Stimulated activated CD4-positive, alpha-beta T cell treated with anti-CD3 and anti-CD28 coated beads, TNF-alpha, amount 100 ng/mL, for 4 hours (primary cell): Measurements from ENCODE around the gene SBK2.
"Not testable (repeated sequence)": the region's sequence is repeated elsewhere in the genome, so short reads cannot be mapped to it uniquely, and the experiment has no call there.

ENCODE experiments used
- DNase-seq, 3 experiments: peaks; one replicate each; pipeline ENCODE4 v3.0.0-alpha.2; 2020; ENCODE audit warnings: low read depth in 3 of 3

SBK2 gene

DNA sequence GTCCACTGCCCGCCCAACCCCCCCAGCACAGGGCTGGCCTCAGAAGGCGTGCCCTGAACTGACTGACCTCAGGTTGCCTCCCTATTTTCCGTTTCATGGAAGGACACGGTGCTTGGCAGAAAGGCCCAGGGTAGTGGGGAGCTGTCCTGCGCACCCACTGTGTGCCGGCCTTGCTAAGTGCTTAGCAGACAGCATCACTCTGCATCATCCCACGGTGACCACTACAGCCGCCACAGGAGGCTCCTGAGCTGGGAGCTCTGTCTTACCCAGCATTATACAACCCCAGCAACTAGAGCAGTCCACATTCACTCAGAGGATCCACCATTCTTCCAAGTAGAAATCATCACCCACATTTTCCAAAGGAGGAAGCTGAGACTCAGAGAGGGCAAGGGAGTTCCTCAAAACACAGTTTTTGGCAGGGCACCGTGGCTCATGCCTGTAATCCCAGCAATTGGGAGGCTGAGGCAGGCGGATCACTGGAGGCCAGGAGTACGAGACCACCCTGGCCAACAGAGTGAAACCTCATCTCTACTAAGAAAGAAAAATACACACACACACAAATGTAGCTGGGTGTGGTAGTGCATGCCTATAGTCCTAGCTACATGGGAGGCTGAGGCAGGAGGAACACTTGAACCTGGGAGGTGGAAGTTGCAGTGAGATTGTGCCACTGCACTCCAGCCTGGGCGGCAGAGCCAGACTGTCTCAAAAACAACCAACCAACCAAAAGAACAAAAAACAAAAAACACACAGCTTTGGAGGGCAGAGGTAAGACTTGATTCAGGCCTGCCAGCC, 1.6 kb downstream of the SBK2 start:
- DNase-seq = no peak

DNA sequence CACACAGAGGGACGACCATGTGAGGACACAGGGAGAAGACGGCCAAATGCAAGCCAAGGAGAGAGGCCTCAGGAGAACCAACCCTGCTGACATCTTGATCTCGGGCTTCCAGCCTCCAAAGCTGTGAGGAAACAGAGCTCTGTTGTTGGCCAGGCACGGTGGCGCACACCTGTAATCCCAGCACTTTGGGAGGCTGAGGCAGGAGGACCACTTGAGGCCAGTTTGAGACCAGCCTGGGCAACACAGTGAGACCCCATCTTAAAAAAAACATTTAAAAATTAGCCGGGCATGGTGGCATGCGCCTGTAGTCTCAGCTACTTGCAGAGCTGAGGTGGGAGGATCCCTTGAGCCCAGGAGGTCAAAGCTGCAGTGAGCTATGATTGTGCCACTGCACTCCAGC, 2.7 kb downstream of the SBK2 start:
- DNase-seq = not testable (repeated sequence)

DNA sequence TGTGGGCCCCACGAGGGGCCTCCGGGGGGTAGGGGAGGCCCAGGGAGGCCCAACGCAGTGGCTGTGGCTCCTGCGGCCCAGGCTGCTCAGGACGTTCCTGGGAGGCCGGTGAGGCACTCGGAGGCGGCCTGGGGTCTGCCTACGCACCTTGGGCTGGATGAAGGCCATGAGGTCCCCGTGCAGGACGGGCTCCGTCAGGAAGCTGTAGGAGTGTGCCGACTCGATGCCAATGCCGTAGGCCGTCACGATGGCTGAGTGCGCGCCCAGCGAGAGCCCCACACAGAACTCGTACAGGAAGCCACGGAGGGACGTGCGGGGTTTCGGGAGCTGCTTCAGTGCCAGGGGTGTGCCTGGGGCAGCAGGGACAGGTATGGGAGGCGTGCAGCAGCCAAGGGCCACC, 5.9 kb downstream of the SBK2 start:
- no peak for DNase-seq

GRCh38 chr19:55529636-55530234, 7.2 kb downstream of the SBK2 start:
- DNase-seq = no peak

GRCh38 chr19:55528030-55528803, 8.7 kb downstream of the SBK2 start:
- no peak for DNase-seq

DNA sequence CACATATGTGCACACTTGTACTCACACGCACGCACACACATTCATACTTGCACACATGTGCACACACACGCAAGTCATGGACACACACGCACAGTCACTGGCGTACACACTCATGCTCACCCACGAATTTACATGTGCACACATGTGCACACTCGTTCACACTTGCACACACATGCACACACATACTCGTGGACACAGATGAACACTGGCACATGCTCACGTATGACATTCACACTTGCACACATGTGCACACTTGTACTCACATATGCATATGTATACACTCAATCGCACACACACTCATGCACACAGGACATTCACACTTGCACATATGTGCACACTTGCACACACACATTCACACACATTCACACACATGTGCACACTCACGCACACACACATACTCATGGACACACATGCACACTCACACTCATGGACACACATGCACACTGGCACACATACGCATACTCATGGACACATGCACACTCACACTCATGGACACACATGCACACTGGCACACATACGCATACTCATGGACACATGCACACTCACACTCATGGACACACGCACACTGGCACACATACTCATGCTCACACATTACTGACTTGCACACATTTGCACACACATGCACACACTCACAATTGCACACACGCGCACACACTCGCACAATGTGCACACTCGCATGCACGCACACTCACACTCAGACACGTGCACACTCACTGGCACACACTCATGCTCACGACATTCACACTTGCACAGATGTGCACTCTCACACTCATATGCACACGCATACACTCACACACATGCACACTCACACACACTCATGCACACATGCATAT, 9.5 kb downstream of the SBK2 start:
- no peak for DNase-seq

DNA sequence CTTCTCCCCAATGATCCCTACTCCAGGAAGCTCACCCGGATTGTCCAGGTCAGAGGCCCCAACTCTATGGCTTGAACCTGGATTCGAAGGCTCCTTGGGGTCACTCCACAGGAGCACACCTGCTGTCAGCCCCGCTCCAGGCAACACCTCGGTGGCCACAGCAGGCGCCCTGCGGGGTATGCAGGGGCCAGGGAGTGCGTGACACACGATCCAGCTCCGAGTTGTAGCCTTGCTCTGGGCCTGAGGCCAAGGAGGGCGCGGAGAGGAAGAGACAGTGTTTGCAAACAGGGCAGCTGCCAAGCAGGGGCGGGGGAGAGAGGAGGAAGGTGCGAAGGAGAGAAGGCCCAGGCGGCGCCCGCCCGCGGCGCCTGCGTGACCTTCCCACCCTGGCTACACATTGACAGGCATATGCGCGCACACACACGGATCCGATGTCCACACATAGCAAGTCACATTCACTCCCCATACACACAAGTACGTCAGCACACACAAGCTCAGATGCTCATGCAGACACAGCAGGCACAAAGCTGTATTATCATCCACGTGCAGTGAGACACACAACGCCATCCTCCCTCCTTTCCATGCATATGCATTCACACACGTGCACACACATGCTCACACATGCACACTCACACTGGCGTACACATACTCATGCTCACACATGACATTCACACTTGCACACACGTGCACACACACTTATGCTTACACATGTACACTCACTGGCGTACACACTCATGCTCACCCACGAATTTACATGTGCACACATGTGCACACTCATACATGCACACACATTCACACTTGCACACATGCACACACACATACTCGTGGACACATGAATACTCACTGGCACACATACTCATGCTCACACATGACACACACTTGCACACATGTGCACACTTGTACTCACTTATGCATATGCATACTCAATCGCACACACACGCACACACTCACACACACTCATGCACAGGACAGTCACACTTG, 10.4 kb downstream of the SBK2 start:
- no peak for DNase-seq

DNA sequence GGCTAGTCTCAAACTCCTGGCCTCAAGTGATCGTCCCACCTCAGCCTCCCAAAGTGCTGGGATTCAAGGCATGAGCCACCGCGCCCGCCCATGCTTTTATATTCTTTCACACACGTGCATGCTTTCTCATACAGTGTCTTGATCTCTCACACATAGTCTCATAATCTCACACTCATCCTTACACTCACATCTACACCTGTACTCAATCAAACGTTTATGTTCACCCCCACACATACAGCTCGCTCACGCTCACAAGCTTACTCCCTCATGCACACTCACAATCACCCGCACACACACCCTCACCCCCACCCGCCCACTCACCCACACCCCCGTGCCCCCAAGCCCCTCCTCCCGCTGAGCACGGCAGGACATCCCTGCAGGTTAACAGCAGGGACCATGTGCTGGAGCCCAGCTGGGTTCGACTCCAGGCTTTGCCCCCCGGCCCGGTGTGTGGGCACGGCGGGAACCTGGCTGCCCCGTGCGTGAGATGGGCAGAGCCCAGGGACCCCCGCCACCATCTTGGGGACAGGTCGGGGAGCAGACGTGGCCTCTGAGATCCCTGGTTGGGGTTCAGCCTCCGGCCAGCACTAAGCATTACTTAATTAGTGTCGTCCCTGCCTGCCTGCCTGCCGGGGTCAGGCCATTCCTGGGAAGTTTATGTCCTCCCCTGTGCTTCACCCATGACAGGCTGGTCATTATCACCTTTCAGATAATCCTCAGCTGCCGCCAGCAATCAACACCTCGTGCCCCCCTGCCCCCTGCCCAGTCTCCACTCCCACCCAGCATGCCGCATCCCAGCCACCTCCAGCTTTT, 11.4 kb downstream of the SBK2 start:
- DNase-seq = no peak

GRCh38 chr19:55520691-55521292, 16.1 kb downstream of the SBK2 start:
- no peak for DNase-seq

GRCh38 chr19:55519451-55520311, 17.3 kb downstream of the SBK2 start:
- DNase-seq = no peak

DNA sequence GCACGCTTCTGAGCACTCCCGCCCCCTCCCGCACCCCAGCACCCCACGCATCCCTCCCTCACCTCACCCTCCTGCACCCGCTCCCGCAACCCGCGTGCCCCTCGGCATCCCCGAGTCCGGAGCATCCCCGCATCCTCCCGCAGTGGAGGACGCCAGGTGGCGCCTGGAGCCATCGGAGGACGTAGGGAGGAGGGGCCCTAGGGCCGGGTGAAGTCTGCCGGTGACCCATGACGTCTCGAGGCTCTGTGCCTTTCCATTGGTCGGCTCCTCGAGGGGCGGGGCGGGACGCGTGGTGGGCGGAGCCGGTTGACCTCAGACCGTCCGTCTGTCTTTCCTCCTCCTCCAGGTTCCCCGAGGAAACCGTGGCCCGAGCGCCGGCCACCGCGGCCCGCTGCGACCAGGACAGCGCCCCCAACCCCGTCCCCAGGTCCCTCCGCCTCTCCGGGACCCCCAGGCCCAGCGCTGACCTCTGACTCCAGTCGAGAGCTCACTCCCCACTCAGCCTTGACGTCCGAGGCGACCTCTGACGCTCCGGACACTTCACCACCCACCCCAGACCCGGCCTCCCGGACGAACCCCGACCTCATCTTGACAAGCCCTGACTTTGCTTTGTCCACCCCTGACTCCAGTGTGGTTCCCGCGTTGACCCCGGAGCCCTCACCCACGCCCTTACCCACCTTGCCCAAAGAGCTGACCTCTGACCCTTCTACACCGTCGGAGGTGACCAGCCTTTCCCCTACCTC, 19.9 kb downstream of the SBK2 start:
- peak; percentile 83 to 86 (median 83) for DNase-seq

GRCh38 chr19:55508120-55508519, 28.8 kb downstream of the SBK2 start:
- DNase-seq = no peak

- DNase-seq = no peak
Measured at GRCh38 chr19:55504981-55505380, 32.0 kb downstream of the SBK2 start.

- DNase-seq = no peak
Measured at GRCh38 chr19:55504252-55504603, 32.7 kb downstream of the SBK2 start.

DNA sequence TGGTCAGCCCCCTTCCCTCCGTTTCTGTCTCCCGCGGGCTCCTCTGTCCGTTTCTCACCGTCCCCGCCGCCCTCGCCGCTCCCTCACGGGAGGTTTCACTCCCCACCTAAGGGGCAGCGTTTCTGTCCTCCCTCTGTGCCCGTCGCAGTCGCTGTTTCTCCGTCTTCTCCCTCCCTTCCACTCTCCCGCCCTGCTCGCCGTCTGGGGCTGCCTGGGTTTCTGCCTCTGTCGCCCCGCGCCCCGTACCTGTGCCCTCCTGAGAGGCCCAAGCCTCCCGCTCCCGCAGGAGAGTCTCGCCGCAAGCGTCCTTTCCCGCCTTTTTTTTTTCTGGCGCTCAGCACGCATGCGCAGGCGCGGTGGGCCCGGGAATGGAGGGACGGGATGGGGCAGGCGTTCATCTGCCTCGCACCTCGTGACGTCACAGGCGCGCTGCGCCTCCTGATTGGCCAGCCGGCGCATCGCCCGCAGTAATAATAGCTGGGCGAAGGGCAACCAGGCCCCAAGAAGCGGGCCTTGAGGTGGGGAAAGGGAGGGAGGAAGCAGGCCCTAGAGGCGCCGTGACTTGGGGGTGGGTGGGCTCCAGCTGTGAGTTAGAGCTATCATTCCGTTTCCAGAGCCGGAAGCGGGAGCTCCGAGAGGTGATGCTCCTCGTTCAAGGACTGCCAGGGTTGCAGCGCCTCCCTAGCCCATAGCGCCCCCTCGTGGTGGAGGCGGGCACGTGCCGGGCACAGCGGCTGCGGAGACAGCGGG, 33.3 kb downstream of the SBK2 start:
- DNase-seq = peak; percentile 85 to 96 (median 88)

- no peak for DNase-seq
Measured at GRCh38 chr19:55503157-55503501, 33.8 kb downstream of the SBK2 start.
